ENCODE data around the gene KCNK5.

The KCNK5 gene

GRCh38 chr6:39194466-39194865 is 34.8 kb downstream of the KCNK5 start:
- DNase-seq (ENCODE audit: low spot score): no peak
- TF ChIP-seq CTCF (IDR thresholded peaks at IDR 0.05): no peak
- no peak overlapping the region for H3K27ac ChIP-seq
- no peak overlapping the region for H3K4me3 ChIP-seq

GRCh38 chr6:39193201-39193791 is 36.0 kb downstream of the KCNK5 start:
- H3K27ac ChIP-seq: no peak overlapping the region
- DNase-seq (ENCODE audit: low spot score): no peak
- H3K4me3 ChIP-seq: no peak overlapping the region
- no peak for TF ChIP-seq CTCF (IDR thresholded peaks at IDR 0.05)

- Histone ChIP-seq H3K4me3 (no peak overlapping the region), H3K27ac (no peak overlapping the region)
- no peak for DNase-seq (ENCODE audit: low spot score)
These were observed 36.5 kb downstream of the KCNK5 start for GRCh38 chr6:39192736-39193135.

GRCh38 chr6:39191236-39191930 is 37.9 kb downstream of the KCNK5 start:
- no peak overlapping the region for H3K4me3 ChIP-seq
- DNase-seq (ENCODE audit: low spot score): no peak
- no peak overlapping the region for H3K27ac ChIP-seq
- TF ChIP-seq CTCF (IDR thresholded peaks at IDR 0.05): no peak

More at GRCh38 chr6:39192736-39193135, 36.5 kb downstream of the KCNK5 start:
- TF ChIP-seq CTCF (IDR thresholded peaks at IDR 0.05): no peak

GRCh38 chr6:39190545-39191235 is 38.6 kb downstream of the KCNK5 start:
- H3K27ac ChIP-seq: no peak overlapping the region
- no peak for DNase-seq (ENCODE audit: low spot score)
- no peak for TF ChIP-seq CTCF (IDR thresholded peaks at IDR 0.05)
- no peak overlapping the region for H3K4me3 ChIP-seq

GRCh38 chr6:39189915-39190544 is 39.2 kb downstream of the KCNK5 start:
- TF ChIP-seq CTCF (IDR thresholded peaks at IDR 0.05): no peak
- Histone ChIP-seq H3K27ac (no peak overlapping the region), H3K4me3 (no peak overlapping the region)
- no peak for DNase-seq (ENCODE audit: low spot score)
